HG02763 (cell line): Measurements from ENCODE around the gene GDPD5.
"Not testable (repeated sequence)": the region's sequence is repeated elsewhere in the genome, so short reads cannot be mapped to it uniquely, and the experiment has no call there.

ENCODE experiments used
- ATAC-seq: cut with Tn5 transposase; IDR thresholded peaks from one replicate; pipeline ENCODE4 v1.9.1; 2021; ENCODE audit warnings: mild to moderate bottlenecking, moderate library complexity; ENCODE audit not compliant: unreplicated experiment

Gene GDPD5

DNA sequence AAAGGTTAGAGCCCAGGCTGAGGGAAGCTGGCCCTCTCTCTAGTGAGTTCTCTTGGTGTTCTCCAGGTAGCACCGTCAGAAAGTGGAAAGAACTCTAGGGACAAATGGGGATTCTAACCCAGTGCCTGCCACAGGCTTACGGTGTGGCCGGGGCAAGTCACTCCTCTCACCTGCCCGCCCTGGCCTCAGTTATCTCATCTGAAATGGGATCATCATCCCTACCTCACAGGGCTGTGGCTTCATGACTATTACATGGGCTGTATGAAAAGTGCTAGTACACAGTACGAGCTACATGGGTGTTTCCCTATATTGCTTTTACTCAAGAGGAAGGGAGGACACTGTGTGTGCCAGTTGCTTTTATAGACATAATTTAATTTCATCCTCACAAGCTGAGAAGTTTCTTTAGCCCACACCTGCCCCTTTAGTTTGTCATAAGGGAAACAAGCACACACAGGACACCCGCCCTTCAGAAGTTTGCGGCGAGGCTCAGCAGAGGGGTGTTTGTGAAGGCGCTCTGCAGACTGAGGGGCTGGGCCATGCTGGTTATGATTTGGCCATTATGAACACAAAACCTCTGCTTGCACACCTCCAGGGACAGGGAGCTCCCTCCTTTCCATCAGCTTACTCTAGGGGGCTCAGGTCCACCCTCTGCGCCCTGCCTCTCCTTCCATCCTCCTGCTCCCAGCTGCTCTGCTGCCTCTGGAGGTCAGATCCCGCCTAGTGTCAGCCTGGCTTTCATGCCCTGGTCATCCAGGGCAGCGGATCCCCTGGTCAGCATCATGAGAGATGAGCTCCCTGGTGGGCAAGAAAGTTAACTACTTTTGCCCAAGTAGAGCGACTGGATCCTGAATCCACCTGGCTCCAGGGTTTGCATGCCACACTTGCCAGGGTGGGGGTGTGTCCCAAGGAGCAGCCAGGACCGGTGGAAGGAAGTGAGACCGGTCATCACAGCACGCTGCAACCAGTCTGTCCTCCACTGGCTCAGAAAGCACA lies 93.9 kb downstream of the GDPD5 start:
- ATAC-seq, result no peak

DNA sequence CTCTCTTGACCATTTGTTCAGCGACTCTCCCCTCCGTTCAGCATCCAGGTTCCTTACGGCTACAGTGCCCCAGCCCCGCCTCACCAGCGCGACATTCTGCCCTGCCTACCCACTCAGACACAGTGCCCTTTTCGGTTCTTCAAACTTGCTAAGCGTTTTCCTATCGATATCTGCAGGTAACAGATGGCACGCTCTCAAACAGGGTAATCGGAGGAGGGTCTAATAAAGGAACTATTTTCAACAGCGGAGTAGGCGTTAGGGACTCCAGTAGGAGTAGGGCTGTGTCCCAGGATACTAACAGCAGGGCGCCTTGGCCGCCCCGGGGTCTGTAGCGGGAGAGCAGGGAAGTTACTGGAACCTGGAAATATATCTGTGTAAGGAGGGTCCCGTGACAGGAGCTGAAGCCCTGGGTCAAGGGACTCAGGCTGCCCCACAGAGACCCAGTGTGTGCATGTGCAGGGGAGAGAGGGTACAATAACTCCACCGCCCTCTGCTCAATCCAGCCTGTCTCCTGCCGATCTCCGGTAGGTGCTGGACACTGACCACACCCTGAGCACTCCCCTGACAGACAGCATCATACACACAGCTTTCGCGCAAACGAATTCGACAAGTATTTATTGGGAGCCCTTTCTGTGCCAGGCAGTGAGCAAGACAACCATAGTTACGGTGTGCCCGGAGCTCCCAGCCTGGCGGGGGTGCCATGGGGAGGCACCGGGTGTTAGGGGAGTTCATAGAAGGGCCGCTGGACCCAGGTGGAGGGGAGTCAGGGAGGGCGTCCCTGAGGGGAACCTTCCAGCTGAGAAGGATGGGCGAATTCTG lies 94.8 kb downstream of the GDPD5 start:
- ATAC-seq, result no peak

DNA sequence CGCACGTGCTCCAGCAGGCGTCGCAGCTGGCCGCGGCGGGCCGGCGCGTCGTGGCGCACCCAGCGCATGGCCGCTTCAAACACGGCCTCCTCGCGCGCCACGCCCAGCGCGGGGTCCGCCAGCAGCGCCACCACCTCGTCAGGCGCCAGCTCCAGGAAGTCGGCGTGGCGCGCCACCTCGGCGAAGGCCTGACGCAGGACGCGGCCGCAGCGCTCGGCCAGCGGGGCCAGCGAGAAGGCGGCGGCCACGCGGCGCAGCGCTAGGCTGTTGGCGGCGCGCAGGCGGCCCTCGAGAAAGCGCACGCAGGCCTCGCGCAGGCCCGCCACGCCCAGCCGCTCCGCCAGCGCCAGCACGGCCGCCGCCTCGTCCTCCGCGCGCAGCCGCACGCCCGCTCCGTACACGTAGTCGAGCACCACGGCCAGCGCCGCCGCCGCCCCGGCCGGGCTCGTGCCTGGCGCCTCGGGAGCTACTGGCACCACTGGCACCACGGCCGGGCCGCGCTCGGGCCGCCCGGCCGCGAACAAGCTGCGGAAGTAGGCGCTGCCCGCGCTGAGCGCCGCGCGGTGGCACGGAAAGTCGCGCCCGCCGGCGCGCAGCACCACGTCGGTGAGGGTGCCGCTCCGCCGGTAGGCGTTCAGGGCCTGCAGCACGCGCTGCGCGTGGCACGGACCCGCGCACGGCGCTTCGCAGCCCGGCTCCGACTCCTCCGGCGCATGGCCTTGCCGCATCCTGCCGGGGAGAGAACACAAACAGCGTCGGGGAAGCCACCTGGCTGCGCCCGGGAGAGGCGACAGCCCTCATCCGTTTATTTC lies 95.6 kb downstream of the GDPD5 start:
- ATAC-seq, result no peak

DNA sequence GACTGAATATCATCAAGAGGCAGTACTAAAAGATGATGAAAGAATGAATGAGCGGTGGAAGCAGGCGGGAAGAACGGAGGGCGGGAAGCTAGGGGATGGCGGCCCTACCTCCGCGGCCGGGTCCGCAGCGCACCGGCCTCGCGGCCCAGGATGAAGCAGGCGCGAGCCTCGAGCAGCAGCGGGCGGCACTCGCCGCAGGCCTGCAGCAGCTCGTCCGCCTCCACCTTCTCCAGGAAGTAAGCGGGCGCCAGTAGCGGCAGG lies 96.2 kb downstream of the GDPD5 start:
- ATAC-seq, result no peak

DNA sequence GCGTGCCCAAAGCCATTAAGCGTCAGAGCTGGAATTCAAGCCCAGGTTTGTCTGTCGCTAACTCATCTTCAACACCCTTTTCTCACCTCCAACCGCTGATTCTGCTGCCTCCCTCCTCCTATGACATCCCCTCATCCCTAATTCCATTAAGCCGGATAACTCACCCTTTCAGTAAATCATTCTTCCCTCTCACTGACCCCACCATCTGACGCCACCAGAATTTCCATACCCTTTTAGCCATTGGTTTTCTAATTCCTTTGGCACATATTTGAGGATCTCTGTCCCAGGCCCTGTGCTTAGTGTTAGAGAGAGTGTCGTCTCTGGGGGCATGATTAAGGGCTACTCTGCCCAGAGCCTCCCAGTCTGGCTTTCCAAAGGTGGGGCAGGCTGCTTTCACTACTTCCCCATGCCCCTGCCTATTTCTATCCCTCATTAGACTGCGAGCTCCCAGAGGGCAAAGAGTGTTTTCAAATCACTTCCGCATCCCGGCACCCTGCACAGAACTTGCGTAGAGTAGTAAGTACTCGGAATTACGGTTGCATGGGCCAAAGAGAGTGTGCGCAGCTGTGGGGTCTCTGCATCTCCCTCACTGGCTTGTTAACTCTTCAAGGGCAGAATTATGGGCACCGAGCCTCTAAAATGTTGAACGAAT lies 96.6 kb downstream of the GDPD5 start:
- no peak for ATAC-seq

DNA sequence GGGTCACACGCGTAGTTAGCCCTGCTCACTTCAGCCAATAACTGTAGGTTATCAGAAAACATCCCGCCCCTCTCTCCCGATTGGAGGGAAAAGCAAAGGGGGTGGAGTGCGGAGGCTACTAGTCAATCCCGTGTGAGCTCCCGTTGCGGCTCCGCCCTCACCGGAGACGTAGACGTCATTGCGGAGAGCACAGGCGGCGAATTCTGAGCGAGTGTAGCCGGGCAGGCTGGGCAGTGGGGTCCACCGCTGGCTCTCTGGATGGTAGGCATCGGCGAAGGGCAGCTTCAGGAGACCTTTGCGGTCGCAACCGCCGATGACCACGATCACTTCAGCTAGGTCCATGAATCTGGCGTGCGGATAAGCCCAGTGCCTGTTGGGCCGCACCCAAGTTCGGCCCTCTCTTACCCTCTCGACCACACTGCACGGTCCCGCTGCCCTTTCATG lies 97.4 kb downstream of the GDPD5 start:
- no peak for ATAC-seq

DNA sequence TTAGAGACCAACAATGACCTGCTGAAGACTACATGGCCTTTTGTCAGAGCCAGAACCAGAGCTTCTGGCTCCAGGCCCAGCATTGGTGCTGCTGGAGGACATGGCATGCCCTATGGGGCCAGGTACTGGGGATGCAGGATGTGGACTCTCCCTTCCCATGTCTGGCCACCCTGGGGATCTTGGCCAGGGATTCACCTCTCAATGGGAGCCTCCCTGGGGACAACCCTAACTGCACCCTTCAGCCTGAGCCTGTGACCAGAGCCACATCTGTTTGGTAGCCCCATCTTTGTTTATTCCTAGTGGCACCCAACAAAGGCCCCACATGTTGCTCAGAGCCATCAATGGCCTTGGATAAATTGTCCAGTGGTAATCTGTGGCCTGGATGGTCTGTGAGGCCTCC lies 98.6 kb downstream of the GDPD5 start:
- ATAC-seq, result no peak

DNA sequence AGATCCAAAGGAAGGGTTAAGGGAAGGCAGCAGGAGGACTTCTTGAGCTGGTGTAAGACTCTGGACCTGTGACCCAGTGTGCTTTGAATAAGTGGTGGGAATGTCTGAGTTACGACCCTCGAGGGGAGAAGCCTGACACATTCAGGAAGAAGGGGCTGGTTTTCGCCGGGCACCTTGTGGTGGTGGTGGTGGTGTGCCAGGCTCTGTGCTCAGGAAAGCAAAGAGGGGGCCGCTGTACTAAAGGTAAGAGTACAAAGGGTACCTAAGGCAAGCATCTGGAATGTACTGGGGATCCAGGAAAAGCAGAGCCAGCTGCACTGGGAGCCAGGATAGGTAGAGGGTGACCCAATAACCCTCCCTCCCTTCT lies 99.0 kb downstream of the GDPD5 start:
- no peak for ATAC-seq

DNA sequence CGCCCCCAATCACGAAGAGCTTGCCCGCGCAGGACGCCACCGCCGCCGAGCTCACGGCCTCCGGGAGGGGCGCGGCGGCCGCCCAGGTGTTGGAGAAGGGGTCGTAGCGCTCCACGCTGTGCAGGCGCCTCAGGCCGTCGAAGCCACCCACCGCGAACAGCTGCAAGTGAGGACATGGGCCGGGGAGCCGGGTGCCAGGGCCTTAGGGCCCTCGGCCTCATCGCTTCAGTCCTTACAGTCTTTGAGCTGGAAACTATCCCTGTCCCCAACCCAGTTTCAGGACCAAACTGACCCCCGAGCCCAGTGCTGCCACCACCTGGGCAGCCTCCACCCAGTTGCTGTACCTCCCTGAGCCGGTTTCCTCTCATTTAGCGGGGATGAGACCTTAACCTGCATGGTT lies 100.3 kb downstream of the GDPD5 start:
- no peak for ATAC-seq

DNA sequence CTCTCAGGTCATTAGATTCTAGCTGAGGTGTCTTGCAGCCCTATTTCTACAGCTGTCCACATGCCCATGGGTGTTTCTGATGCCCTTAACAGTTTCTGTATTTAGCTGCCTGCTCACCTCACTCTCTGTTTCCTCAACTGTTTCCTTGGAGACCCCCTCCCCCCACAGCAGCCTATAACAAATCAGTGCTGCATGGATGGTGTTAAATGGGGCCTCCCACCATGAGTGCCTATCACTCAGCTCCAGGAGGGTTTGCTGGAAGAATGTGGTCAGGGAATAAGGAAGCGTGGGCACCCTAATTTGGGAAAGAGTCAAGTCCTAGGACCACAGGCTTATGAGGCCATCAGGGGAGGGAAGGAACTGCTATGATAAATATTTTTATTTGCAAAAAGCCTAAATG lies 101.3 kb downstream of the GDPD5 start:
- no peak for ATAC-seq

DNA sequence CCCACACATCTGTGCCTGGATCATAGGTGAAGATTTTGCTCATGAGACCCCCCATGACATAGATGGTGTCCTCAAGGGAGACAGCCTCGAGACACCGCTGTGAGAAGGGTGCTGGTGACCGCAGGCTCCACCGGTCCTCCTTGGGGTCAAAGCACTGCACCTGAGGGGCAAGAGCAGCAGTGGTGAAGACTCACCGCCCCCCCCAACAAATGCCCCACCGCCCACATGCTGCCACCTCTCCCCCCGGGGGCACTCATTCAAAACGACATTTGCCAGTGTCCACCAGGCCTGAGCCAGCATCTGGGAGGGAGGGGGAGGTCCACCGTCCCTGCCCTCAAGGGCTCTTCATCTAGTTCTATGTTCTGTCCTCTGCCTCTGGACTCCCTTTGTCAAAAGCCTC lies 102.0 kb downstream of the GDPD5 start:
- no peak for ATAC-seq

DNA sequence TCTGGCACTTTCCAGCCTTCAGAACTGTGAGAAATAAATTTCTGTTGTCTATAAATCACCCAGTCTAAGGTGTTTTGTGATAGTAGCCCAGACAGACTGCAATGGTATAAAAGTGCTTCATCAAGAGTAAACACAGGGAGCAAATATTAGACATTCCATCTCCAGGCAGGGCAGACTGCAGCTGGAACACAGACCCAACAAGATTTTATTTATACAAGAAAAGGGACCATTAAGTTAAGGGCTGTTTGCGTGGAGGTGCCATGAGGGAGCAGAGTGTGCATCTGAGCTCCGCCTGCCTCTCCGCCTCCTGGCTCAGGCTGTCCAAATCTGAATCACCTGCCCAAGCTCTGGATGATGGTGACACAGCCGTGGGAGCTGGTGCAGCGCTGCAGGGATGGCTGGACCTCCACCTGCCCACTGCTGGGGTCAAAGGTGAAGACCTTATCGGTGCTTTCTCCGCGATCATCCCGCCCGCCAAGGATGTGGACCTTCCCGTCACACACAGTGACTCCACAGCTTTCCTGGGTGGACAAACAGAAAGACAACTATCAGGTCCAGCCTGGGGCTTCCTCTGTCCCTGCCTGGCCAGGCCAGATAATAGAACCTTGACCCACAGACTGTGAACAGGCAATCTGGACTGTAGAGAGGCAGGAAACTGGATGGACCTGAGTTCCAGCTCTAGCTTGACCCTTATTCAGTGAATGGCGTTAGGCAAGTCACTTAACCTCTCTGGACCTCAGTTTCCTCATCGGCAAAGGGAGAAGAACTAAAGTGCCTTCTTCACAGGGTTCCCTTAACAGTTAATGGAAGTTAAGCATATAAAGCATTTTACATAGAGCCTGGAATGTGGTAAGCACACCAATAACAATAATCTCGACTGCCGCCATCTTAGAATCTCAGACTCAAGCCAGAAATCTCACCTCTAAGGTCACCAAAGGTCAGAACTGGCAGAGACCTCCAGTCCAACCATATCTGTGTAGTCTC lies 103.2 kb downstream of the GDPD5 start:
- no peak for ATAC-seq

DNA sequence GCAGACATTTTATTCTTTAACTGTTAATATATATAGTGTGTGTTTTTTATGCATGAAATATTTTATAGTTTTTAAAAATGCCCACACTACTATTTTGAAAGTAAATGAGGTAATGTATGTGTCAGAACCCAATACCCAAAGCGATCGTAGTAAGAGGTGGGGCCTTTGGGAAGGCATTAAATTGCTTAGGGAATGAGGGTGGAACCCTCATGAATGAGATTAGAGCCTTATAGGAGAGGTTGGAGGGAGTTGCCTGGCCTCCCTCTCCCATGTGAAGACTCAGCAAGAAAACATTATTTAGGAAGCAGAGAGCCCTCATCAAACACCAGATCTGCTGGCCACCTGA lies 103.9 kb downstream of the GDPD5 start:
- no peak for ATAC-seq

DNA sequence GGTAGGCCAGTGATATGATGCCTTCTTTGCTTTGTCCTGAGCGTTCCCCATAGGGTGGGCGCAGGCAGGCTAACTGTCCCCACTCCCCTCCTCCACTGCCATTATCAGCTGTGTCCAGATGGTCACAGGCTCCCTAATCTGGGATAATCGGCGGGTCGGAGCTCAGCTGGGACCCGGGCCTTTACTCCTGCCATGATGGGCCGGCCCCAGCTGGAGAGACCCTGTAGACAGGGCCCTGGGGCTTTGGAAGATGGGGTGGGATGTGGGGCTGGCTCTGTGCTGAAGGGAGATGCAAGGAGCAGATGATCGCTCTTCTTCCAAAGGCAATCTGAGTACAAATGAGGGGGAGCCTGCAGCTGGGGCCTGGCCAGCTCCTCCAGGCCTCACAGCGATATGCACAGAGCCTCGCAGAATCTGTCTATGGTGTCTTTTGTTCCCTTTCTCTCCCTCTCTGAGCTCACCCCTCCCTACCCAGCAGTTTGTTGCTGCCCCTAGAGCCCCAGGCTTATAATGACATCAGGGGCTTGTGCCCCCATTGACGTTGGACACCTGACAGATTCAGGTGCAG lies 104.6 kb downstream of the GDPD5 start:
- no peak for ATAC-seq

DNA sequence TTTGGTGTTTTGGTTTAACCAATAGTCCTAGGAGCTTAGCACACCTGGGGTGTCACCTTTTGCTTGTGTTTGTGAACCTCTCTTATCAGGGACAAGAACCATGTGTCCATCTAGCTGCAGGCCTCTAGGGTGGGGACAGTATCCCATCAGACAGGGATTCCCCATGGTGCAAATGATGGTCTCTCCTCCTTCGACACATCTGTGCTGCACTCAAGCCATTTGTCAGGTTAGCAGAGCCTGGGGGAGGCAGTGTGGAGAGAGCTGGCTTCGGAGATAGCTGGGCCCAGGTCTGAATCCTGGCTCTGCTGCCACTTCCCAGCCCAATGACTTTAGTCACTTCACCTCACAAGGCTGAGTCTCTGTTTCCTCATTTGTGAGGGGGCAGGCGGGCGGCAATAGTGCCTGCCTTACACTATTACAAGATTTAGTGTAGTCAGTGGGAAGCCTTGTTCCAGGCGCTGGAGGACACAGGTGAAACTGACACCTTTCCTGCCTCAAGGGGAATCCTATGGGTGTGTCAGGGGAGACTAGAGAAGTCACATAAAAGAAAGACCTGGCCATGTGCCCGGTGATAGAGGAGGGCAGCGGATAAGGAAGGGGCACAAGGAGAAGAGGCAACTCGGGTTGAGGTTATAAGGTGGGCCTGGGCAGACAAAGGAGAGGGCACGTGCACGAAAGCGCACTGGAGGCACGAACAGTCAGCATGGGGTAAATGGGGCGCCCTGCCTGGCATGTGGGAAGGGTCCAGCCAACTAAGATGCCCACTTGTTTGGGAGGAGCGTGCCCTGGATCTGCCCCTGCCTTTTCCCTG lies 105.3 kb downstream of the GDPD5 start:
- ATAC-seq, result no peak

DNA sequence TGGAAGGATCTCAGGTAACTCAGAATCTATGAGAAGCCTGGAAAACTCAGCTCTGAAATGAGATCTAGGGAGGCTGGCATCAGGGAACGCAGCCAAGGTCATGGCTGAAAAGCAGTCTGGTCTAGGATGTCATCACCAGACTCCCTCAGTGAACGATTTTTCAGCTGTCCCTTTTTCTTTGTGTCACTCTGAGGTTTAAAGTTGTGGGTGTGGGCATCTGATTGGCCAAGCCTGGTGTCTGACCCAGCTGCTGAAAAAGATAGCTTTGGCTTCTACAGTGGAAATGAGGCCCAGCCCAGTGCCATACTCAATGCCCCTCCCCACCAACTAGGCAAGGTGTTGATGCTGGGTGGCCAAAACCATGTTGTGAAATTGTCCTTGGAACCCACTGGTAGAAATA lies 111.9 kb downstream of the GDPD5 start:
- no peak for ATAC-seq

DNA sequence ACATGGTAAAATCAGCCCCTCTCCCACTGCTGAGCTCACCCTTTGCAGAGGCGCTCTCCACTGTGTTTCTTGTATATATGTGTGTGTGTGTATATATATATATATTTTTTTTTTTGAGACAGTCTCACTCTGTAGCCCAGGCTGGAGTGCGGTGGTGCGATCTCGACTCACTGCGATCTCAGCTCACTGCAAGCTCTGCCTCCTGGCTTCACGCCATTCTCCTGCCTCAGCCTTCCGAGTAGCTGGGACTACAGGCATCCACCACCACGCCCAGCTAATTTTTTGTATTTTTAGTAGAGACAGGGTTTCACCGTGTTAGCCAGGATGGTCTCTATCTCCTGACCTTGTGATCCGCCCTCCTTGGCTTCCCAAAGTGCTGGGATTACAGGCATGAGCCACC lies 112.6 kb downstream of the GDPD5 start:
- ATAC-seq, result not testable (repeated sequence)

DNA sequence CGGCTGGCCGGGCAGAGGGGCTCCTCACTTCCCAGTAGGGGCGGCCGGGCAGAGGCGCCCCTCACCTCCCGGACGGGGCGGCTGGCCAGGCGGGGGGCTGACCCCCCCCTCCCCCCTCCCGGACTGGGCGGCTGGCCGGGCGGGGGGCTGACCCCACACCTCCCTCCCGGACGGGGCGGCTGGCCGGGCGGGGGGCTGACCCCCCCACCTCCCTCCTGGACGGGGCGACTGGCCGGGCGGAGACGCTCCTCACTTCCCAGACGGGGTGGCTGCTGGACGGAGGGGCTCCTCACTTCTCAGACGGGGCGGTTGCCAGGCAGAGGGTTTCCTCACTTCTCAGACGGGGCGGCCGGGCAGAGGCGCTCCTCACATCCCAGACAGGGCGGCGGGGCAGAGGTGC lies 115.8 kb downstream of the GDPD5 start:
- ATAC-seq, result not testable (repeated sequence)

DNA sequence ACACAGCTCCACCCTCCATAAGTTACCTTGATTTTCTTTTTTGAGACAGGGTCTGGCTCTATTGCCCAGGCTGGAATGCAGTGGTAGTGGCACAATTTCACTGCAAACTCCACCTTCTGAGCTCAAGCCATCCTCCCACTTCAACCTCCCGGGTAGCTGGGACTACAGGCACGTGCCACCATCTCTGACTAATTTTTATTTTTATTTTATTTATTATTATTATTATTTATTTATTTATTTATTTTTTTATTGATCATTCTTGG lies 116.9 kb downstream of the GDPD5 start:
- ATAC-seq, result no peak
